H1 (cell line): ENCODE measurements around the gene FAM83C. TPM values are rescaled to one million over a fixed set of nuclear protein-coding genes. Genes with fewer than 3 reads are reported as not detected.

Source experiments
- CTCF ChIA-PET: fragments of 300-600 bp; sonication (Branson Sonifier 250); formaldehyde crosslinking; loops from one replicate; lab custom pipeline; 2021; ENCODE audit not compliant: partially characterized antibody; lab: Charles Lee
- POLR2A ChIA-PET: fragments of 300-600 bp; sonication (Branson Sonifier 250); formaldehyde crosslinking; loops from one replicate; lab custom pipeline; 2021; ENCODE audit warnings: inconsistent platforms; ENCODE audit not compliant: partially characterized antibody; lab: Charles Lee
- DNase-seq, 2 experiments: peaks; one replicate each; pipeline versions ENCODE4 v3.0.0 to v3.0.0-alpha.2; 2010 to 2022; ENCODE audit warnings: low spot score in 2 of 2, low read depth in 1 of 2, mixed read lengths in 1 of 2
- FAIRE-seq: peaks from 2 replicates; lab custom pipeline; 2011; peaks lifted over from hg19 to GRCh38; lab: Jason Lieb, UNC
- H2AFZ ChIP-seq: 2 replicates; pipeline ENCODE4 v1.8.1; 2012; ENCODE audit warnings: low read length, inconsistent platforms
- H2AK5ac ChIP-seq: 2 replicates; pipeline ENCODE4 v1.6.1; 2013; ENCODE audit warnings: low read depth, low read length
- H2BK120ac ChIP-seq: replicated peaks from 2 replicates; pipeline ENCODE3; 2013; ENCODE audit warnings: low read depth, low read length, inconsistent platforms
- H2BK12ac ChIP-seq: 2 replicates; pipeline ENCODE4 v1.6.1; 2013; ENCODE audit warnings: low read depth, low read length
- H2BK15ac ChIP-seq: 2 replicates; pipeline ENCODE4 v1.6.1; 2013; ENCODE audit warnings: low read length
- H2BK20ac ChIP-seq: 2 replicates; pipeline ENCODE4 v1.6.1; 2013; ENCODE audit warnings: low read length
- H2BK5ac ChIP-seq: 2 replicates; pipeline ENCODE4 v1.6.1; 2013; ENCODE audit warnings: low read depth, low read length
- H3K14ac ChIP-seq: 2 replicates; pipeline ENCODE4 v1.6.1; 2013; ENCODE audit warnings: inconsistent platforms; ENCODE audit not compliant: insufficient read length
- H3K18ac ChIP-seq: 2 replicates; pipeline ENCODE4 v1.6.1; 2013; ENCODE audit warnings: low read length; ENCODE audit errors: extremely low read depth
- H3K23ac ChIP-seq: 2 replicates; pipeline ENCODE4 v1.6.1; 2013; ENCODE audit warnings: inconsistent platforms; ENCODE audit not compliant: insufficient read length
- H3K23me2 ChIP-seq: 2 replicates; pipeline ENCODE4 v1.6.1; 2013; ENCODE audit warnings: low read depth, low read length
- H3K27ac ChIP-seq: 2 replicates; pipeline ENCODE4 v1.6.1; 2011; ENCODE audit warnings: low read depth, low read length, inconsistent platforms
- H3K27me3 ChIP-seq, 4 experiments: replicated peaks in 1 of 4; 1 replicate in 1 of 4; 2 replicates in 3 of 4; pipeline versions ENCODE4 v1.6.1 to v1.8.1; 2011 to 2013; ENCODE audit warnings: low read length in 3 of 4, mild to moderate bottlenecking in 3 of 4, inconsistent platforms in 2 of 4, mixed read lengths in 2 of 4, moderate library complexity in 1 of 4; ENCODE audit not compliant: control insufficient read depth in 3 of 4, insufficient read depth in 3 of 4; ENCODE audit errors: extremely low read depth in 1 of 4
- H3K36me3 ChIP-seq, 4 experiments: 2 replicates each; pipeline versions ENCODE4 v1.6.1 to v1.8.1; 2011 to 2013; ENCODE audit warnings: mild to moderate bottlenecking in 4 of 4, low read length in 3 of 4, moderate library complexity in 2 of 4, control low read depth in 1 of 4, inconsistent platforms in 1 of 4; ENCODE audit not compliant: insufficient read depth in 4 of 4, control insufficient read depth in 2 of 4
- H3K4ac ChIP-seq: replicated peaks from 2 replicates; pipeline ENCODE3; 2013; ENCODE audit warnings: low read length, low read depth, mixed read lengths, inconsistent platforms; ENCODE audit not compliant: insufficient read length
- H3K4me1 ChIP-seq, 4 experiments: replicated peaks in 1 of 4; 1 replicate in 1 of 4; 2 replicates in 3 of 4; pipeline versions ENCODE4 v1.6.1 to v1.8.1; 2011 to 2013; ENCODE audit warnings: low read length in 3 of 4, inconsistent platforms in 2 of 4, mixed read lengths in 1 of 4; ENCODE audit not compliant: insufficient read depth in 4 of 4, control insufficient read depth in 3 of 4
- H3K4me2 ChIP-seq, 2 experiments: 2 replicates each; pipeline versions ENCODE4 v1.6.1 to v1.8.1; 2011 to 2013; ENCODE audit warnings: low read depth in 2 of 2, low read length in 2 of 2, control low read depth in 1 of 2, inconsistent platforms in 1 of 2, mild to moderate bottlenecking in 1 of 2; ENCODE audit not compliant: insufficient read depth in 1 of 2
- H3K4me3 ChIP-seq, 4 experiments: fragments of 200-600, 300-600 bp in 1 of 4; sonication (generic), shearing (Covaris generic), sonication (Bioruptor Twin) in 1 of 4; 2 replicates each; pipeline versions ENCODE4 v1.5.1 to v1.8.1; 2011 to 2016; ENCODE audit warnings: low read length in 4 of 4, low read depth in 3 of 4, control low read depth in 2 of 4, inconsistent platforms in 2 of 4, mild to moderate bottlenecking in 2 of 4, mixed read lengths in 1 of 4, moderate library complexity in 1 of 4; ENCODE audit not compliant: insufficient read depth in 2 of 4; ENCODE audit errors: extremely low read depth in 1 of 4
- H3K56ac ChIP-seq: replicated peaks from 2 replicates; pipeline ENCODE3; 2013; ENCODE audit warnings: low read depth, mild to moderate bottlenecking, mixed read lengths, low read length, inconsistent platforms; ENCODE audit not compliant: insufficient read length
- H3K79me1 ChIP-seq: 2 replicates; pipeline ENCODE4 v1.6.1; 2013; ENCODE audit warnings: low read depth, low read length, control low read depth
- H3K79me2 ChIP-seq, 2 experiments: 2 replicates each; pipeline versions ENCODE4 v1.6.1 to v1.8.1; 2012 to 2013; ENCODE audit warnings: low read length in 2 of 2, mild to moderate bottlenecking in 2 of 2, inconsistent platforms in 1 of 2; ENCODE audit not compliant: insufficient read depth in 2 of 2, control insufficient read depth in 1 of 2
- H3K9ac ChIP-seq, 4 experiments: replicated peaks in 1 of 4; 1 replicate in 1 of 4; 2 replicates in 3 of 4; pipeline versions ENCODE4 v1.6.1 to v1.8.1; 2011 to 2013; ENCODE audit warnings: low read depth in 3 of 4, low read length in 3 of 4, control low read depth in 2 of 4, mild to moderate bottlenecking in 2 of 4, moderate library complexity in 2 of 4, inconsistent platforms in 1 of 4; ENCODE audit errors: extremely low read depth in 1 of 4
- H3K9me3 ChIP-seq, 2 experiments: 2 replicates each; pipeline versions ENCODE4 v1.6.1 to v1.8.1; 2012 to 2013; ENCODE audit warnings: mild to moderate bottlenecking in 2 of 2, moderate library complexity in 2 of 2, control low read depth in 1 of 2, inconsistent platforms in 1 of 2, low read depth in 1 of 2, low read length in 1 of 2, mixed read lengths in 1 of 2; ENCODE audit not compliant: insufficient read depth in 2 of 2
- H4K20me1 ChIP-seq, 2 experiments: replicated peaks in 1 of 2; 2 replicates each; pipeline versions ENCODE3 to v1.8.1; 2011 to 2013; ENCODE audit warnings: inconsistent platforms in 2 of 2, low read length in 2 of 2, mild to moderate bottlenecking in 1 of 2; ENCODE audit not compliant: insufficient read depth in 2 of 2, control insufficient read depth in 1 of 2
- H4K5ac ChIP-seq: 2 replicates; pipeline ENCODE4 v1.6.1; 2013; ENCODE audit warnings: low read length, low read depth, mixed read lengths, inconsistent platforms; ENCODE audit not compliant: insufficient read length
- H4K8ac ChIP-seq: 2 replicates; pipeline ENCODE4 v1.8.0; 2013; ENCODE audit warnings: mild to moderate bottlenecking, moderate library complexity, low read length, inconsistent platforms; ENCODE audit not compliant: insufficient read depth; ENCODE audit errors: extremely low read depth
- H4K91ac ChIP-seq: replicated peaks from 2 replicates; pipeline ENCODE3; 2013; ENCODE audit warnings: low read length, mixed read lengths, inconsistent platforms; ENCODE audit not compliant: insufficient read length
- ASH2L ChIP-seq: fragments of 200-600, 300-600 bp; sonication (generic); IDR thresholded peaks from one replicate; pipeline ENCODE4 v1.7.1; 2017; ENCODE audit warnings: low read length
- BCL11A ChIP-seq, 2 experiments: IDR thresholded peaks; one replicate each; pipeline ENCODE4 v1.6.1; 2011; ENCODE audit warnings: low read depth in 2 of 2, low read length in 2 of 2, mild to moderate bottlenecking in 2 of 2
- EZH2 ChIP-seq: fragments of 200-600 bp; sonication (generic); IDR thresholded peaks from 2 replicates; pipeline ENCODE4 v1.7.1; 2012; ENCODE audit warnings: low read depth, mild to moderate bottlenecking, moderate library complexity, low read length, inconsistent platforms; ENCODE audit not compliant: severe bottlenecking
- HDAC6 ChIP-seq: IDR thresholded peaks from one replicate; pipeline ENCODE4 v1.7.1; 2012; ENCODE audit warnings: low read depth, mild to moderate bottlenecking, inconsistent platforms, low read length, moderate library complexity
- JUND ChIP-seq: IDR thresholded peaks from 2 replicates; pipeline ENCODE4 v1.6.1; 2011; ENCODE audit warnings: mild to moderate bottlenecking, improper control_type of control experiment, low read length
- KDM5A ChIP-seq: fragments of 200-600 bp; IDR thresholded peaks from 2 replicates; pipeline ENCODE4 v1.7.1; 2012; ENCODE audit warnings: mild to moderate bottlenecking, low read length, inconsistent platforms, mixed read lengths
- POLR2A ChIP-seq, 2 experiments: IDR thresholded peaks; 1 replicate in 1 of 2; 2 replicates in 1 of 2; pipeline ENCODE4 v1.6.1; 2011; ENCODE audit warnings: low read depth in 2 of 2, low read length in 2 of 2, mild to moderate bottlenecking in 2 of 2; ENCODE audit errors: control extremely low read depth in 1 of 2
- POU5F1 ChIP-seq: IDR thresholded peaks from 2 replicates; pipeline ENCODE4 v1.6.1; 2011; ENCODE audit warnings: low read depth, mild to moderate bottlenecking, low read length, moderate library complexity
- RFX5 ChIP-seq: IDR thresholded peaks from 2 replicates; pipeline ENCODE4 v1.6.1; 2011; ENCODE audit warnings: low read depth, low read length, improper control_type of control experiment, borderline replicate concordance
- SUZ12 ChIP-seq: fragments of 200-600 bp; sonication (generic); IDR thresholded peaks from 2 replicates; pipeline ENCODE4 v1.6.1; 2012; ENCODE audit warnings: mild to moderate bottlenecking, inconsistent platforms, low read length, moderate library complexity, mixed read lengths
- TAF7 ChIP-seq: optimal IDR thresholded peaks from 2 replicates; pipeline ENCODE3; 2011; ENCODE audit warnings: low read depth, mild to moderate bottlenecking, inconsistent platforms, low read length, moderate library complexity, borderline replicate concordance
- TEAD4 ChIP-seq: IDR thresholded peaks from 2 replicates; pipeline ENCODE4 v1.6.1; 2012; ENCODE audit warnings: low read depth, low read length, inconsistent platforms, mixed read lengths
- WGBS, 2 experiments: shearing (Covaris generic) in 1 of 2; methylation state at CpG; one replicate each; pipeline versions ENCODE4 v1.1.6 to v1.1.7; 2013 to 2015; ENCODE audit warnings: low lambda C conversion rate in 2 of 2, mixed read lengths in 2 of 2, inconsistent platforms in 1 of 2, low coverage in 1 of 2, missing lambda C conversion rate in 1 of 2; ENCODE audit not compliant: insufficient replicate concordance in 2 of 2, insufficient coverage in 1 of 2, insufficient read length in 1 of 2; ENCODE audit errors: extremely low coverage in 1 of 2, missing lambda C conversion rate in 1 of 2; 5-methylcytosine and 5-hydroxymethylcytosine counted together
- polyA plus RNA-seq, 7 experiments: library from polyadenylated mRNA; depleted of rRNA in 3 of 7; stranded (reverse) in 5 of 7; unstranded in 2 of 7; fragments of >200 nt in 5 of 7; fragments of 200-250 nt in 2 of 7; gene quantifications; 1 replicate in 5 of 7; 2 replicates in 1 of 7; 4 replicates in 1 of 7; pipeline versions ENCODE4 v1.2.1 to v1.2.3, GENCODE V29; 2011 to 2013; ENCODE audit warnings: missing spikeins in 2 of 7, mixed read lengths in 2 of 7
- total RNA-seq: library from RNA; stranded (reverse); fragmentation: NEBNext Ultra II Directional; extraction: Animal tissue kit (Norgen Biotek cat#: 25700); gene quantifications from 2 replicates; pipeline ENCODE4 v1.2.1, GENCODE V29; 2021

FAM83C gene
- total and polyA plus RNA-seq, 2 of the 8 experiments (the other 6 are each of a cell fraction or from before 2014, with no cell fraction given) = not detected

- Histone ChIP-seq H3K9me3 (no peaks in the 10 kb centered on the region), H2BK12ac (no peak overlapping the region), H3K14ac (no peak overlapping the region), H2AFZ (no peak overlapping the region), H3K4me3 (no peak overlapping the region), H2BK20ac (no peak overlapping the region; the same call in 1 of the 2 replicates), H2AK5ac (no peak overlapping the region), H3K4me1 (no peaks in the 10 kb centered on the region; a peak in 2 of 7 replicates), H3K18ac (no peak overlapping the region; the same call in 1 of the 2 replicates), H3K36me3 (no peaks in the 10 kb centered on the region), H3K4me2 (no peak overlapping the region), H3K4ac (no peak overlapping the region), H2BK120ac (no peak overlapping the region), H3K27me3 (no peaks in the 10 kb centered on the region), H3K9ac (no peak overlapping the region), H3K79me1 (no peaks in the 10 kb centered on the region), H2BK15ac (no peak overlapping the region), H4K91ac (no peak overlapping the region), H3K79me2 (no peaks in the 10 kb centered on the region), H4K5ac (no peak overlapping the region), H3K27ac (no peak overlapping the region), H4K20me1 (no peaks in the 10 kb centered on the region), H3K23ac (no peak overlapping the region), H3K56ac (no peak overlapping the region), H2BK5ac (no peak overlapping the region), H3K23me2 (no peaks in the 10 kb centered on the region), H4K8ac (no peak overlapping the region)
- ChIA-PET CTCF (interaction anchor here (0.7 to 11.5 kb wide), 3 partner anchors 13 to 86 kb away, joined by 3 to 130 read pairs (median 5); no protein-coding TSS in a partner anchor), POLR2A (interaction anchor here (0.6 to 3.4 kb wide), 4 partner anchors 9 to 16 kb away, joined by 3 to 15 read pairs (median 8); partner anchors contain the start of genes EIF6 and MMP24OS)
- FAIRE-seq (no peak), DNase-seq (no peak)
- 86% methylated on average over 16 of the region's 19 CpGs; no CpG with 5 or more reads in 1 of the 2 experiments for WGBS, 2 experiments
- TF ChIP-seq RFX5 = no peak
- no peak for TF ChIP-seq BCL11A (IDR thresholded peaks at IDR 0.05; ENCODE audit: low read depth in 2 of 2, low read length in 2 of 2)
- no peak for TF ChIP-seq HDAC6
- no peak for TF ChIP-seq POU5F1
- no peak for TF ChIP-seq KDM5A
- no peak for TF ChIP-seq POLR2A (IDR thresholded peaks at IDR 0.05; ENCODE audit: control extremely low read depth in 1 of 2, low read depth in 2 of 2, low read length in 2 of 2)
- no peak for TF ChIP-seq ASH2L
- no peak for TF ChIP-seq JUND
- no peak for TF ChIP-seq TEAD4
- no peak for TF ChIP-seq SUZ12
- TF ChIP-seq TAF7 = no peak
- TF ChIP-seq EZH2 = no peak
Observed at GRCh38 chr20:35293303-35294292, 1.4 kb upstream of the FAM83C start.
